IMR-90 (cell line): ENCODE results near the gene MAN1C1. TPM values are rescaled to one million over a fixed set of nuclear protein-coding genes. Genes with fewer than 3 reads are reported as not detected.
"Not testable (repeated sequence)": the region's sequence is repeated elsewhere in the genome, so short reads cannot be mapped to it uniquely, and the experiment has no call there.

Experiments used
- ATAC-seq: fragments of 200-7000 bp; cut with Tn5 transposase; 2 replicates; pipeline ENCODE4 v1.9.1; 2020; ENCODE audit warnings: low read depth, mild to moderate bottlenecking, moderate library complexity
- BruUV-seq: library from RNA; stranded (reverse); fragments of 400-500 nt; replicated peaks from 2 replicates; lab custom pipeline; 2021; lab: Mats Ljungman, UMichigan
- CTCF ChIA-PET: fragments of 300-600 bp; formaldehyde crosslinking; extraction: SDS; loops from one replicate; lab custom pipeline; 2021; ENCODE audit warnings: antibody characterized with exemption; lab: Yijun Ruan, JAX
- POLR2A ChIA-PET: fragments of 300-600 bp; sonication (Branson Sonifier 250); formaldehyde crosslinking; loops from one replicate; lab custom pipeline; 2022; ENCODE audit warnings: antibody characterized with exemption; ENCODE audit not compliant: unreplicated experiment; lab: Charles Lee
- DNase-seq: peaks from one replicate; pipeline ENCODE4 v3.0.0; 2013
- H2AFZ ChIP-seq: replicated peaks from 2 replicates; pipeline ENCODE3; 2013; ENCODE audit warnings: low read length, mild to moderate bottlenecking; ENCODE audit not compliant: poor library complexity
- H2AK5ac ChIP-seq: 2 replicates; pipeline ENCODE4 v1.6.1; 2013; ENCODE audit warnings: low read depth, low read length, inconsistent platforms
- H2AK9ac ChIP-seq: replicated peaks from 2 replicates; pipeline ENCODE3; 2013; ENCODE audit warnings: mild to moderate bottlenecking, low read depth, low read length, moderate library complexity; ENCODE audit not compliant: poor library complexity
- H2BK120ac ChIP-seq: 2 replicates; pipeline ENCODE4 v1.6.1; 2013; ENCODE audit warnings: low read depth, low read length, inconsistent platforms
- H2BK15ac ChIP-seq: 3 replicates; pipeline ENCODE4 v1.6.1; 2013; ENCODE audit warnings: low read depth, low read length, inconsistent platforms
- H2BK20ac ChIP-seq: 2 replicates; pipeline ENCODE4 v1.6.1; 2013; ENCODE audit warnings: low read depth, mild to moderate bottlenecking, inconsistent platforms, low read length, moderate library complexity
- H2BK5ac ChIP-seq: 2 replicates; pipeline ENCODE4 v1.6.1; 2013; ENCODE audit warnings: mild to moderate bottlenecking, low read depth, low read length, inconsistent platforms; ENCODE audit not compliant: poor library complexity, severe bottlenecking
- H3K14ac ChIP-seq: replicated peaks from 2 replicates; pipeline ENCODE4 v1.6.1; 2013; ENCODE audit warnings: low read depth, low read length, inconsistent platforms
- H3K18ac ChIP-seq: 2 replicates; pipeline ENCODE4 v1.6.1; 2013; ENCODE audit warnings: low read depth, low read length, control low read depth
- H3K23ac ChIP-seq: 2 replicates; pipeline ENCODE4 v1.6.1; 2013; ENCODE audit warnings: low read depth, low read length, inconsistent platforms
- H3K27ac ChIP-seq: 2 replicates; pipeline ENCODE4 v1.5.1; 2013; ENCODE audit warnings: mild to moderate bottlenecking, control low read depth, low read length; ENCODE audit not compliant: insufficient read depth
- H3K27me3 ChIP-seq: 2 replicates; pipeline ENCODE4 v1.6.1; 2013; ENCODE audit warnings: low read length; ENCODE audit not compliant: control insufficient read depth, insufficient read depth
- H3K36me3 ChIP-seq: 2 replicates; pipeline ENCODE4 v1.6.1; 2013; ENCODE audit warnings: low read length, mixed read lengths; ENCODE audit not compliant: control insufficient read depth, insufficient read depth
- H3K4ac ChIP-seq: 2 replicates; pipeline ENCODE4 v1.6.1; 2013; ENCODE audit warnings: low read depth, low read length, inconsistent platforms
- H3K4me1 ChIP-seq: 2 replicates; pipeline ENCODE4 v1.6.1; 2013; ENCODE audit warnings: low read length, mixed read lengths; ENCODE audit not compliant: control insufficient read depth, insufficient read depth
- H3K4me2 ChIP-seq: 2 replicates; pipeline ENCODE4 v1.6.1; 2013; ENCODE audit warnings: low read depth, mild to moderate bottlenecking, control low read depth, low read length, moderate library complexity
- H3K4me3 ChIP-seq: 2 replicates; pipeline ENCODE4 v1.5.1; 2013; ENCODE audit warnings: low read depth, mild to moderate bottlenecking, control low read depth, low read length, moderate library complexity; ENCODE audit not compliant: insufficient read depth
- H3K56ac ChIP-seq: 2 replicates; pipeline ENCODE4 v1.6.1; 2013; ENCODE audit warnings: low read length, inconsistent platforms; ENCODE audit not compliant: insufficient read depth; ENCODE audit errors: extremely low read depth
- H3K79me1 ChIP-seq, 2 experiments: 2 replicates each; pipeline ENCODE4 v1.6.1; 2013; ENCODE audit warnings: low read length in 2 of 2, inconsistent platforms in 1 of 2, low read depth in 1 of 2
- H3K9ac ChIP-seq: 2 replicates; pipeline ENCODE4 v1.6.1; 2013; ENCODE audit warnings: low read depth, low read length, control low read depth
- H3K9me1 ChIP-seq: 2 replicates; pipeline ENCODE4 v1.6.1; 2013; ENCODE audit warnings: low read length, inconsistent platforms; ENCODE audit not compliant: insufficient read depth
- H3K9me3 ChIP-seq: 2 replicates; pipeline ENCODE4 v1.6.1; 2013; ENCODE audit warnings: low read length; ENCODE audit not compliant: control insufficient read depth, insufficient read depth
- H4K20me1 ChIP-seq: 2 replicates; pipeline ENCODE4 v1.6.1; 2013; ENCODE audit warnings: low read length, inconsistent platforms; ENCODE audit not compliant: insufficient read depth
- H4K5ac ChIP-seq: 2 replicates; pipeline ENCODE4 v1.6.1; 2013; ENCODE audit warnings: mild to moderate bottlenecking, low read depth, low read length, control low read depth
- H4K8ac ChIP-seq, 2 experiments: 2 replicates each; pipeline ENCODE4 v1.6.1; 2013; ENCODE audit warnings: low read depth in 2 of 2, low read length in 2 of 2, control low read depth in 1 of 2, inconsistent platforms in 1 of 2
- H4K91ac ChIP-seq: 2 replicates; pipeline ENCODE4 v1.6.1; 2013; ENCODE audit warnings: low read depth, low read length, inconsistent platforms; ENCODE audit not compliant: insufficient read depth
- CEBPB ChIP-seq: IDR thresholded peaks from 2 replicates; pipeline ENCODE4 v1.6.1; 2012; ENCODE audit warnings: low read depth, low read length, improper control_type of control experiment
- CHD1 ChIP-seq: IDR thresholded peaks from 2 replicates; pipeline ENCODE4 v1.6.1; 2012; ENCODE audit warnings: low read depth, low read length, improper control_type of control experiment
- MAFK ChIP-seq: IDR thresholded peaks from 2 replicates; pipeline ENCODE4 v1.6.1; 2012; ENCODE audit warnings: low read depth, low read length, improper control_type of control experiment
- POLR2A ChIP-seq: IDR thresholded peaks from 2 replicates; pipeline ENCODE4 v1.6.1; 2012; ENCODE audit warnings: mild to moderate bottlenecking, low read depth, low read length
- RCOR1 ChIP-seq: IDR thresholded peaks from 2 replicates; pipeline ENCODE4 v1.6.1; 2012; ENCODE audit warnings: mild to moderate bottlenecking, low read length, improper control_type of control experiment; ENCODE audit not compliant: insufficient replicate concordance
- RFX5 ChIP-seq: IDR thresholded peaks from 2 replicates; pipeline ENCODE4 v1.8.0; 2012; ENCODE audit warnings: low read depth, mild to moderate bottlenecking, low read length, moderate library complexity
- SMC3 ChIP-seq: fragments of 150-350 bp; IDR thresholded peaks from 2 replicates; pipeline ENCODE4 v1.6.1; 2016; ENCODE audit warnings: low read depth, mild to moderate bottlenecking, antibody characterized with exemption, low read length, moderate library complexity
- WGBS, 2 experiments: methylation state at CpG; one replicate each; pipeline versions ENCODE4 v1.1.5 to v1.1.7; 2013; ENCODE audit warnings: missing lambda C conversion rate in 2 of 2; ENCODE audit not compliant: insufficient read length in 1 of 2; ENCODE audit errors: extremely low coverage in 2 of 2; 5-methylcytosine and 5-hydroxymethylcytosine counted together
- dilution Hi-C: fragments of 300-500 bp; cut with HindIII; formaldehyde crosslinking; loops from one replicate; pipeline ENCODE4 v1.14.3; 2018; ENCODE audit warnings: low sequenced_read_pairs; ENCODE audit not compliant: unreplicated experiment
- in situ Hi-C: fragments of 300-500 bp; cut with MboI; formaldehyde crosslinking; loops from 3 replicates; pipeline ENCODE4 v1.14.3; 2019; ENCODE audit warnings: low sequenced_read_pairs, inconsistent platforms, mixed read lengths
- intact Hi-C: fragments of 100-400 bp; cut with micrococcal nuclease; formaldehyde crosslinking; loops from 2 replicates; pipeline ENCODE4 v1.10.0; 2022
- polyA plus RNA-seq, 3 experiments: library from polyadenylated mRNA; depleted of rRNA; stranded (reverse); fragments of >200 nt; gene quantifications; 2 replicates each; pipeline ENCODE4 v1.2.3, GENCODE V29; 2012; ENCODE audit warnings: low replicate concordance in 1 of 3
- total RNA-seq: library from RNA; depleted of rRNA; stranded (reverse); fragments of >200 nt; gene quantifications from 2 replicates; pipeline ENCODE4 v1.2.3, GENCODE V29; 2012

Gene MAN1C1
- total and polyA plus RNA-seq, 2 of the 4 experiments (the other 2 are of a cell fraction): 3.2 to 11.3 TPM

DNA sequence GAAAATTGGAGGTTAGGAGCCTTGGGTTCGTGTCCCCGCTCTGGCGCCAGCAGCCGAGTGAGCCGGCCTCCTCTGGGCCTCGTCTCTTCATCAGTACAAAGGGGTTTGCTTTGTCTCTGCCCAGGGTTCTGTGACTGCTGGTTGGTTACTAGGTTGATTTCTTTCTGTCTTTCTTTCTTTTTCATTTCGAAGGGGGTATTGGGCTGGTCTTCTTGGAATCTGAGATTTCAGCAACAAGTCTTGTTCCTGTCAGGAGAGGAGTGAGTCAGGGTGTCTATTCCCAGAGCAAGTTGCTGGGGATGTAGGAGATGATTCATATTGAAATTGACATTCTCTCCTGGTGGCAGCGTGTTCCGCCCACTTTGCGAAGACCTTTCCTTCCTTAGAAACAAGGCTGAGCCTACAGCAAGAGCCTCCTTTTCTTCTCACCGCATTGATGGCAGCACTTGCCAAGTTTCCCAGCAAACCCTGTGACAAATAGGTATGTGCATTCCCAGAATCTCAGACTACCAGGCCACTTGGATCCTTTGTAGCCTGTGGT lies 79.2 kb downstream of the MAN1C1 start (continued):
- TF ChIP-seq CEBPB: peak; percentile 65
- TF ChIP-seq CHD1: no peak
- TF ChIP-seq RCOR1: peak; percentile 68
- TF ChIP-seq RFX5: no peak
- TF ChIP-seq MAFK: no peak
- no peak for TF ChIP-seq POLR2A
- no peak for TF ChIP-seq SMC3

DNA sequence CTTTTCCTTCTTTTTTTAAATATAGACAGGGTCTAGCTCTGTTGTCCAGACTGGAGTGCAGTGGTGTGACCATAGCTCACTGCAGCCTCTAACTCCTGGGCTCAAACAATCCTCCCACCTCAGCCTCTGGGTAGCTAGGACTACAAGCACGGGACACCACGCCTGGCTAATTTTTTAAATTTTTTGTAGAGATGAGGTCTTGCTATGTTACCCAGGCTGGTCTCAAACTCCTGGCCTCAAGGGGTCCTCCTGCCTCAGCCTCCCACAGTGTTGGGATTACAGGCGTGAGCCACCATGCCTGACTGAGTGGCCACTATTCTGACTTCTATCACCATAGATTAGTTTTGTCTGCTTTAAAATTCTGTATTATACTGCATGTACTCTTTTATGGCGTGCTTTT lies 80.1 kb downstream of the MAN1C1 start:
- Histone ChIP-seq H3K4me1 (peaks cover 43% of the 10 kb centered on the region), H2BK5ac (peak overlapping the region; percentile 96), H3K56ac (peak overlapping the region; percentile 33; the same call in 1 of the 2 replicates), H4K91ac (peak overlapping the region; percentile 38), H3K23ac (peak overlapping the region; percentile 80; the same call in 1 of the 2 replicates), H3K9me1 (peaks cover 31% of the 10 kb centered on the region), H4K8ac (peak overlapping the region in 1 of 2 experiments; percentile 71; a peak in 1 of 4 replicates), H2AK5ac (peak overlapping the region; percentile 46; the same call in 1 of the 2 replicates), H3K18ac (peak overlapping the region; percentile 54), H3K4ac (peak overlapping the region; percentile 97), H3K14ac (peak overlapping the region; percentile 68), H4K5ac (peak overlapping the region; percentile 40; the same call in 1 of the 2 replicates), H2BK20ac (peak overlapping the region; percentile 95), H2BK15ac (peak overlapping the region; percentile 25; the same call in 2 of the 3 replicates), H3K27ac (peak overlapping the region; percentile 96; the same call in 1 of the 2 replicates), H3K79me1 (peaks cover 0 to 37% of the 10 kb centered on the region in 2 experiments; a peak in 2 of 4 replicates), H2BK120ac (peak overlapping the region; percentile 99)
- POLR2A ChIA-PET, H3K9ac ChIP-seq, H3K4me2 ChIP-seq, H3K4me3 ChIP-seq, H2AK9ac ChIP-seq, ATAC-seq, H2AFZ ChIP-seq, H4K20me1 ChIP-seq, BruUV-seq, H3K9me3 ChIP-seq, H3K27me3 ChIP-seq, dilution Hi-C loops, H3K36me3 ChIP-seq, DNase-seq, in situ Hi-C loops: not testable (repeated sequence)
- intact Hi-C loops: loop anchor here (1.0 kb wide), 1 partner anchor 48 kb away; no protein-coding TSS in a partner anchor
- CTCF ChIA-PET: interaction anchor here (1.4 kb wide), 1 partner anchor 77 kb away, joined by 3 read pairs; no protein-coding TSS in a partner anchor
- WGBS, 2 experiments: no CpG with 5 or more reads among the region's 4 CpGs
